OCI-LY1 (cell line): Measurements from ENCODE around the gene ATP2C1.

ENCODE experiments used
- CTCF ChIP-seq: fragments of 200-600 bp; sonication (generic), shearing (Covaris generic); IDR thresholded peaks from 2 replicates; pipeline ENCODE4 v1.5.1; 2017; ENCODE audit warnings: mild to moderate bottlenecking, antibody characterized with exemption, low read length, moderate library complexity, mixed read lengths
- EZH2 ChIP-seq: fragments of 200-600 bp; sonication (generic), shearing (Covaris generic); IDR thresholded peaks from 2 replicates; pipeline ENCODE4 v1.8.0; 2017; ENCODE audit warnings: borderline replicate concordance, mixed run types, mild to moderate bottlenecking, antibody characterized with exemption, low read length, moderate library complexity, mixed read lengths

- TF ChIP-seq CTCF, result no peak
- no peak for TF ChIP-seq EZH2
Observed at GRCh38 chr3:130854208-130854864, 39.5 kb upstream of the ATP2C1 start.
